Fibroblast of peridontal ligament (primary cell): ENCODE results near the gene TIAL1.
"Not testable (repeated sequence)": the region's sequence is repeated elsewhere in the genome, so short reads cannot be mapped to it uniquely, and the experiment has no call there.

Experiments
- DNase-seq: peaks from one replicate; pipeline ENCODE4 v3.0.0-alpha.2; 2010; ENCODE audit errors: extremely low read depth

The TIAL1 gene

DNA sequence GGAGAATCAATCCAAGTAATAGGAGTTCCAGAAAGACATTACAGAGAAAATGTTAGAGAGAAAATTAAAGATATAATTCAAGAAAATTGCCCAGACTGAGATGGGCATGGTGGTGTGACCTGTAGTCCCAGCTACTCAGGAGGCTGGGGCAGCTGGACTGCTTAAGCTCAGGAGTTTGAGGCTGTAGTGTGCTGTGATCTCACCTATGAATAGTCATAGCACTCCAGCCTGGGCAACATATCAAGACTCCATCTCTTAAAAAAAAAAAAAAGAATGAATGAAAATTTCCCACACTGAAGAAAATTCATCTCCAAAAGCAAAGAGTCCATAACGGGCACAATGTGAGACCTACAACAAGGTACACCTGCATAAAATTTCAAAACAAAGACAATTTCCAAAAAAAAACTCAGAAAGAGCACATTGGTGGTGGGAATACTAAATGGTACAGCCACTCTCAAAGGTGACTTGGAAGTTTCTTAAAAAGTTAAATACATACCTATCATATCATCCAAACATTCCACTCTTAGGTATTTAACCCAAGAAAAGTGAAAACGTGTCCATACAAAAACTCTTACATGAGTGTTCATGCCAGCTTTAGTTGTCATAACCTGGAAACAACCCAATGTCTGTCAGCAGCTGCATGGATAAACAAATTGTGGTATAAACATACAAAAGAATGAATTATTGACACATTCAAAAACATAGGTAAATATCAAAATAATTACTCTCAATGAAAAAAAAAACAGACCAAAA, 47.3 kb downstream of the TIAL1 start:
- no peak for DNase-seq

DNA sequence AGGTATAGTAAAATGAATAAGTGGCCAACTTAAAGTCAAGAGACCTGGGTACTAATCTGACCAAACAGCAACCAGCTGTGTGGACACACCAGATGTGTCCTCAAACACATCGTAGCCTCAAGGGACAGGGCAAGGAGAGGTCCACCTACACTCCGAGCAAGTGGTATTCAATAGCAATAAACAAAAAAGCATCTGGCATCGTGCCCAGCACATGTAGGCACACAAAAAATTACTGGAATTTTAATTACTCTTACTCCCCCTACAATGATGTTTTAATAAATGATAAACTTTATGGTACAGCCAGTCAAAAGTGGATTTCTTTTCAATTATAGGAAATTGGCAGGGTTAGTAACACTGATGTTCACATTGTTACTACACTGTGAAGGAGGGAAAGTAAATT, 50.8 kb downstream of the TIAL1 start:
- no peak for DNase-seq

DNA sequence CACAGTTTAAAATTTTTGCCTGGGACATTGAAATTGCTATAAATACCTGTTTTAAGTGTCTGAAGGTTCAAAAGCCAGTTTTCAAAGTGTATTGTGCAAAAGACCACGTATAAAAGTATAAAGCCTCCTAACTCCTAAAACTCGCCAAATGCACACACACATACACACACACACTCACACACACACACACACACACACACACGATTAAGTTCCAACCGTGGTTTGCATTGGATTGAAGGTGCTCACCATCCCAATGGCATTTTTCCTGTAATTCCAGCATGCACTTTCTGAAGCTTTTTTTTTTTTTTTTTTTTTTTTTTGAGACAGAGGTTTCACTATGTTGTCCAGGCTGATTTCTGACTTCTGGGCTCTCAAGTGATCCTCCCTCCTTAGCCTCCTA, 51.5 kb downstream of the TIAL1 start:
- no peak for DNase-seq

DNA sequence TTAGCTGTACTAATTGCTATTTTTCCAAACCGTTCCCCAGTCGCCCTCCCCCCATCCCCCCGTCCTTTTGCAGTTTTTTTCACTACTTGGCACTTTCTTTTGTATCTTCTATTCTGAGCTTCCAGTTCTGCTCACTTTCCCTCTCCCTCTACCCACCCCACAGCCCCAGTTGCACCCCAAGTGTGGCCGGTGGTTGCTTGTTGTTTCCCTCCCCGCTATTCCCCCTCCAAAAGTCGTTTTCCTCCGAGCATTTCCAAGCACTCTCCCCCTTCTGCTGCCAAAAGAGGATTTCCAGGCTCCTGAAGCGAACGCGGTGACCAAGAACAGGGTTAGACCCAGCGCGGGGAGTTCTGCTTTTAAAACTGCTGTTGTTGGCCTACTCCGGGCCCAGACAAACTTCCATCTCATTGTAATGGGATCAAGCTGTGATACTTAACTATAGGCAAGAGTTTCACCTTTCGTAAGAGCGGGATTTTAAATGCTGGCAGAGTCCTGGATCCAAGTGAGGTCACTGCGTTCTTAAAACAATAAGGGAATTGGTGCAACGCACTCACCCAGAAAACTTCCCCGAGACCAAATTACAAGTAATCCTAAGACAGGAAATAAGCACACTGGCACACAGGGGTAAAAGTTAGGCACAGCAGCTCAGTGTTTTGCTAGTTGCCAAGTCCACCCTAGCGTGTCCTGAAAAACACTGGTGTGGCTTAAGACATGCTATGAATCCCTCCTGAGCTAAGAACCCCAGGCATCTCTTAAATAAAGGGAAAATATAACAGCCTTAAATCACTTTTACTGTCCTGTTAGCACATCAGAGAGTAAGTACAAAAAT, 52.7 kb downstream of the TIAL1 start:
- peak; percentile 84 for DNase-seq

DNA sequence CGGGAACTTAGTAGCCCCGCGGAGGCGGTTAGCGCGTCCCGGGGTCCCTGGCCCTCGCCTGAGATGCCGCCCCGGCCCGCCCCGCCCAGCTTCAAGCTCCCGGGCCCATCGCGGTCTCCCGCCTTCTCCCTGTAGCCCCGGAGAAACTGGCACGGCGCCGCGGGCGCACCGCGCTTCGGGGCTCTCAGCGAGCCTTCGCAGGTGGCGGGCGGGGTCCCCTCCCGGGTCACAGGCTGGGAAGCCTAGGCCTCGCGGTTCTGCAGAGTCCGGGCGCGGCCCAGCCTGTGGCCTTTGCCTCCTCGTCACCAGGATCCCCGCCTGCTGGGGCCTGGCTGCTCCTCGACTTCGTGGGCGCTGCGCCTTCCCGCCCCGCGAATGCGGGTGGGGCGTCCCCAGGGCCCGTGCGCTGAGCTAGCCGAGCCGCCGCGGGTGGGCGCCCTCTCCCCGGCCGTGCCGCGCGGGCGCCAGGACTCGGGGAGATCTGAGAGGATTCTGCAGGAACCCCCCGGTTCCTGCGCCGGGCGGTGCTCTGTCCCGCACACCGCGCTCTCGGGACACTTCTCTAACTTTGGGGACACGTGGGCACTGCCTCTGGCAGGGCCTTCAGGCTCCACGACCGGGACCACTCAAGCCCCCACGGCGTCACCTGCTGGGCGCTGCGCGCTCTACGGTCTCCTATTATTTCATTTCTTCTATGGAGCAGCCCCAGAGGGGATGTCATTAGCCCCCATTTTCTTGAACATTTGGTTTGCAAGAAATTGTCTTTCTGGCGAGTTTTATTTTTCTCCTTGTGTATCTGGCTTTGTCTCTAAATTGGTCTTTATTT, 53.6 kb downstream of the TIAL1 start:
- peak; percentile 46 for DNase-seq

DNA sequence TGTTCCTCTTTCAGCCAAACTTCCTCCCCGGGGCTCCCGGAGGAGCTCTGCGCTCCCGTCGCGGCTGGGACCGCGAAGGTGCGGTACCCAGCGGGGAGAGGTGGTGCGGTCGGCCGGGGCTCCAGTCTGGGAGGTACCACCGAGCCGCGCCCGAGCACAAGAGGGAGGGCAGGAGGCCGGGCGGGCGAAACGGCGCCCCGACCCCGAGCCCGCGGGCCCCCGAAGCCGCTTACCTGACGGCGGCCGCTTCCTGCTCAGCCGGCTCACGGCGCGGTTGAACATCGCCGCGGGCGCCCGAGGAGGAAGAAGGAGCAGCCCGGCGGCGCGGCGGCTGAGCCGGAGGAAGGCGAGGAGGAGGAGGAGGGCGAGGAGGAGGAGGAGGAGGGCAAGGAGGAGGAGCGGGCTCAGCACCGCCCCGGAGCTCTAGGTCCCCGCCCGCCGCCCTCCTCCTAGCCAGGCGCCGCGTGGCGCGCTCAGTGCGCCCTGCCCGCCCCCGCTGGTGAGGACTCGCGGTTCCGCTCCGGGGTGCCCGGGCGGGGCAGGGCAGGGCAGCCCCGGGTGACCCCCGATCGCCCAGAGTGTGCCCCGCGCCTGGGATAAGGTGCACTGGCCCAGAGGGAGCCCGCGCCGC, 54.3 kb downstream of the TIAL1 start, which contains the start of gene RGS10:
TSS of gene RGS10 (minus strand) at position 363 of the 631 bp plus-strand sequence. CDS start at position 282, 81 bp downstream.
- peak; percentile 69 for DNase-seq

DNA sequence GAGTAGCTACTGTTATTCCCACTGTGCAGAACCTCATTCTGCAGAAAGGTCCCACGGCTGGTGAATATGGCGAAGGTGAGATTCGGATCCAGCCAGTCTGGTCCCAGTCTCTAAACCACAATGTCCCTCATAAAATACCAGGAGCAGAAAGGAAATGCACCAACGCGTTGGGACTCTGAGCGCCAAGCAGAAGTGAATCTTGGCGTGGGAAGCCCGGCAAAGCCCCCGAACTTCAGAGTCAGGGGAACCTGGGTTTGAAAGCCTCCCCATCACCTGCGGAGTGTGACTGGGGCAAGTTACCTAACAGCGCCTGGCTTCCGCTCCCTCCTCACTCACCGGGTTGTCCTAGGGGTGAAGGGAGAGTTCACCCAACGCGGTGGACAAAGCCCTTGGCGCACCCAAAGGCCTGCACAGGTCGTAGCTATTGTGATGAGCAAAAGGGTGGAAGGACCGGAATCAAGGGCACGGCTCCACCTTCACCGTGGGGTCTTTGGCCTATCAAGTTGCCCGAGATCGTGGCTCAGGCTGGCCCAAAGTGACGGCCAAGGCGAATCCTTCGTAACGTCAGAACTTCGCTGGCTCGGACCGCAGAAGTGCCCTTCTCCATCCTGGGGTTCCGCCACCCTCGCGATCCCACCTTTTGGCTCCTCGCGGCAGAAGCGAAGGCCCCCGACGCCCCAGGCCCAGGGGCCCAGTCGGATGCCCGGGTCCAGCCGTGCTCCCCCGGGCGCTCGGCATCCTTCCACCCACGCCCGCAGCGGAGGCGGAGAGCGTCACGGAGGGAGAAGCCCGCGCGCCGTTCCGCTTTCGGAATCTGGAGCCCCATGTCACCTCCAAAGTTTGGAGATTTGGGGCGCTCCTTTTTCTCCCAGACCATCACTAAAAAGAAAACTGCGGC, 55.1 kb downstream of the TIAL1 start:
- peak; percentile 19 for DNase-seq

DNA sequence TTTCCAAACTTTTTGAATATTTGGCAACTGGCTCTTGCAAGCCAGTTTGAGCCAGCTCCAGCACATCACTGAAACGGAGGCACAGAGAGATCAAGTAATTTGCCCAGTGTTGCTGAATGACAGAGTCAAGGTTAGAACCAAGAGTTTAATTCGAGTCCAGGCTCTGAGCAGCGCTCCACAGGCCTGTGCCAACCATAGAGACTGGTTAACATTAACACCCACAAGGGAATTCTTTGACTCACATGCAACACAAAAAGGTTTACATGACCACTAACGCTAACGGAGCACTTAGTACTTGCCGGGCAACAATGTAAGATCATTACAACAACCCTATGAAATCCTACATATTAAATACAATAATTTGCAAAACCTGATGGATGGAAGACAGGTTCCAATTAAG, 55.7 kb downstream of the TIAL1 start:
- DNase-seq, result peak; percentile 62

DNA sequence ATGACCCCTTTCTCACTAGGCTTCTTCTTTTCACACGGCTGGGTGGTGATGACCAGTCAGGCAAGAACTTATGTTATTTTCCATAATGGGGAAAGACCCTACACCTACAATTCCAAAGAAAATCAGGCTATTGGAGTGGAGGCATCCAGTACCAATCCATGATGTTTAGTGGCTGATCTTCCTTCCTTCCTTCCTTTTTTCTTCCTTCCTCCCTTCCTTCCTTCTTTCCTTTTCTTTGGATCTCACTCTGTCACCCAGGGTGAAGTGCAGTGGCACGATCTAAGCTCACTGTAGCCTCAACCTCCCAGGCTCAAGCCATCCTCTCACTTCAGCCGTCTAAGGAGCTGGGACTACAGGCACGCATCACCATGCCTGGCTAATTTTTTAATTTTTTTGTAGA, 56.7 kb downstream of the TIAL1 start:
- DNase-seq, result no peak

DNA sequence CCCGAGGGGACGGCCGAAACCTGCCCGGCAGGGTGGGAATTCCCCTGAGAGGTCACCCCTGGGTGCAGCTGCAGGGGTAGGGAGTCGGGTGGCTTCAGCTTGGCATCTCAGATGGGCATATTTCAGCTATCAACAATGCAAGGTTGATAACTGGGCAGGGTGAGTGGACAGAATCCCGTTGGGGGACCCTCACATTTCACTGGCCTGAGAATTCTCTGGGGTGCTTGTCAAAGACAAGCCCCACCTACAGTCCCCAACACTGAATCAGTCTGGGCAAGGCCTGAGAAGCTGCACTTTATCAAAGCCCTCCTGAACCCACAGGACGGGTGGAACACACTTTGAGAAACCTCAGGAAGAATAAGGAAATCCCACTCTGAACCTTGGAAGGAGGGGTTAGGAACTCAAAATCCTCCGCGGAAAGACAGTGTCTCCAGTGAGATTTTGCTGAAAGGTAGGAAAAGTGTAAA, 57.4 kb downstream of the TIAL1 start:
- DNase-seq, result no peak

DNA sequence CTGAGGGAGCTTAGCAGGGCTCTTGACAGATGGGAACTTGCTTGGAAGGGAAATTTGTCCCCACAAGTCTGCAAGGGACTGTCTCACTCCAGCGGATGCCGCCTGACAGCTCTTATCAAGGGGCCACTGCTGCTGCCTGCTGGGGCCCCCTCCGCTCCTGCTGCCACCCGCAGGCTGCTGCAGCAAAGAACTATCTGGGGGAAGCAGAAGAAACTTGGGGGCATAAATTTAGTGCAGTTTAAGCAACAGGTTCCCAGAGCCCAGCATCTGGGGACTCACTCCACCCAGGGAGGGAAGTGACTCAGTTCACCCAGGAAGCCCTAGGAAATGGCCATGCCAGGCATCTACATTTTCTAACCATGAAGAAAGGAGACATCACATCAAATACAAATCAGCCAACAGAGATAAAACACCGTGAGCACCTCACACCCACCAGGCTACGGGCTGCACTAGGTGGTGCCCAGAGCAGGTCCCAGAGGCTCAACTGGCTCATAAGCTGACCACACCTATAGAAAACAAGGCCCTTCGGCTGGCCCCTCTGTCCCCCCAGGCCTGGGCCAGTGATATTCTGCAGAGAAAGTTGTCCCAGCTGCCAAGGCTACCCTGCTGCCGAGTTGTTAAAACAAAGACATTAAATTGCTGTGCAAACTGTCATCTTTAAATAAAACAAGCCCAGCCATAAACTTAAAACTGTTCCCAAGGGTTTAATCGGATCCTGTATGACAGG, 58.0 kb downstream of the TIAL1 start:
- no peak for DNase-seq

DNA sequence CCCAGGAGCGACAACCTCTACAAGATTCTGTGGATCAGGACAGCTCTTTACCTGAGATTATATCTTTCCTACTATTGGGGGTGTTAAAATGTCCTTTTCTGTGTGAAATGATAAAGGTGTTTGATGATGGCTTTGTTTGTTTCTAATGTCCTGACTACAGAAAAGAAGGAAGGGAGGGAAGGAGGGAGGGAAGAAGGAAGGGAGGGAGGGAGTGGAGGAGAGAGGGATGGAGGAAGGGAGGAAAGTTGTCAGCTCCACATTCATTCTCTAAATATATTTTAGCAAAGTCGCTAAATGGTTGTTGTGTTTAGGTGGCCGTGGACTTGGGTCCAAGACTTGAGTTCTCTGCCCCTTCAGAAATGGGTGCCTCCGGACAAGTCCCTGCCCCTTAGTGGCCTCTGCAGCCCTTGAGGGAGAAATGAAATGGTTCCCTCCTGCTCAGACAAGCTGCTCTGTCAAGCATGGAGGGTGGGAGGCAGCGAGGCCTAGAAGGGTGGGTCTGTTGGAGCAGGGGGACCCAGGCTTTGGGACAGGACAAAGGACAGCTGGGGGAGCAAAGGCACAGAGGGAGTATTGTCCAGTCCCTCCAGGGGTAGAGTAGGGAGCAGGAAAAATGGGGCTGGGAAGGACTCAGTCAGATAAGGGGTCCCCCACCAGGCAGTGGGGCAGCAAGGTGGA, 58.7 kb downstream of the TIAL1 start:
- DNase-seq, result no peak

DNA sequence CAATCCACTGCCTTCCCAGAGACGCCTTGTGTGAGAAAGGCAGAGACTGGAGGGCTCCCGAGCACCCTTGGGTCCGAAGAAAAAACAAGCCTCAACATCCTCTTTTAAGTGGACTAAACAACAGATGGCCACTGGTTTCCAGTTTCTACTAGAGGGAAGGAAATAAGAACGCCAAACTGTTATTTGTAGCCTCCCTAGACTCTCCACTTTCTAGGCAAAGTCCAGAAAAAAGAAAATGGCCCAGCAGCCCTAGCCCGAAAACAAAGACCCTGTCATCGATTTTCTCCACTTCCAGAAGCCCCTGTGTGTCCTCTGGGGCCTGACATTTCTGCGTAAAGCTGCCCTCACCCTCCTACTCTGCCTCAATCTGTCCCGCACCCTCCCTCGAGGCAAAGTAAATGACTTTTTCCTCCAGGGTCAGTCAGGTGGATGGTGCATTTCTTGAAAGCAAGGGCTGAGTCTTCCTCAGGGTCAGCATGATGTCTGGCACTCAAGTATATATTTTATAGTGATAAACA, 60.2 kb downstream of the TIAL1 start:
- no peak for DNase-seq

DNA sequence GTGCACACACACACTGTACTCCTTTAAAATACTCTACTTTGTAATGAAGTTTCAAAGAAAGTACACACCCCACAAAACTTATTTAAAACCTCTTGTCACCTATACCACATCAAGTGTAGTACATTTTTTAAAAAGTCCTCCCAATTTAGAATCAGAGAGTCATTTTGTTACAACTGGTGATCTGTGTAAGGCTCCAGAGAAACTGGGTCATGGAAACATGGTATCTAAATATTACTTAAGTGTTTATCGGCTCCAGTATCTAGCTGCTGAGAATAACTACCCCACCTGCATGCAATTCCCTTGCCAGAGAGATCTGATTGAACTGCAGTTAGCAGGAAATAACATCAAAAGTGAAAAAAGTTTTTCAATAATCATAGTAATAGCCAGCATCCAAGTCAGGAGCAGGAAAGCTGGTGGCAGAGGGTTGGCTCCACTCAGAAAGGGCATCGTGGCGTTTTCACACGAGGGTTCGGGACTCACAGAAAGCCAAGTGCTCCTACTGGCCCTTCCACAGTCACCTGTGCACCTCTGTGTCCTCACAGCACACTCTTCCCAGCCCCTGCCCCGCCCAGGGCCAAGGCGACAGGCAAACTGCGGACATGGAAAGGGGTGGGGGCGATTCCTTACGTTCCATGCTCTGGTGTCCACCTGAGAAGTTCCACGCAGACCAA, 60.8 kb downstream of the TIAL1 start:
- no peak for DNase-seq

DNA sequence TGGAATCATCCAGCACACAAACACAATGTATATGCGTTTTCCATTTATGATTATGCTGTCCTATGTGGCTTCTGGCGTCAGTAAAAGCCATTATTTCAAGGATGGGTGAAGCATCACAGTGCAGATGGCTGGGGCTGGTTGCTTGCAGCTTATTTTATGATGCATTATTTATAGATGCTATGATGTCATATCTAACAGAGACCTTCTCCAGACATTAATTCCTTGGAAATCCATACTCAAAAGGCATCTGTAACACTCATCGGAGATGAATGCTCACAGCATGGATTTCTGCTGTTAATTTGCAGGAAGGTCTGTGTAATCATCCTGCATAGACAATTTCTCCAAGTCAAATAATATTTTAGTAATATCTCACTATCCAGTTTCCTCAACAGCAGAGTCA, 61.5 kb downstream of the TIAL1 start:
- peak; percentile 57 for DNase-seq

DNA sequence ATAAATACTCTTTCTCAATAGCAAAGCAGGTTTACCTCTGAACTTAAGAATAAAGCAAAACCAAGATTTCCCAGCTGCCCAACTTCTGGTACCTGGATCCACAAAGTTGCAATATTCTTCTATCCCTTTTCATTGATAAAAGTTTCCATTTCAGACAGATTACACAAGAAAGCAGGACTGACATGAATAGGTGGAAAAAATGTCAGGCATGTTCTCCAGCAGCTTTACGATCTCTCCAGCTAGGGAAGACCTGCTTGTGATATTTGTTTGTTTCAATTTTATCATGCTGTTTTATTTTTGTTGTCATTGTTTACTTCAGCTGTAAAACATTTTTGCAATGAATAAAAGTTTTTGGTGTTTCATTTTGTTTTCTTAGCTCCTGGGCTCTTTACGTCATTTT, 63.3 kb downstream of the TIAL1 start:
- no peak for DNase-seq

DNA sequence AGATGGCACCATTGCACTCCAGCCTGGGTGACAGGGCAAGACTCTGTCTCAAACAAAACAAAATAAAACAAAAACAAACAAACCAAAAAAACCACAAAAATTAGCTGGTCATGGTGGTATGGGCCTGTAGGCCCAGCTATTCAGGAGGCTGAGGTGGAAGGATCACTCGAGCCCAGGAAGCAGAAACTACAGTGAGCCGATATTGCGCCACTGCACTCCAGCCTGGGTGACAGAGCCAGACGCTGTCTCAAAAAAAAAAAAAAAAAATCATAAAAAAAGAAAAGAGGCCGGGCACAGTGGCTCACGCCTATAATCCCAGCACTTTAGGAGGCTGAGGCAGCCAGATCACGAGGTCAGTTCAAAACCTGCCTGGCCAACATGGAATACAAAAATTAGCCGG, 64.0 kb downstream of the TIAL1 start:
- DNase-seq, result not testable (repeated sequence)

DNA sequence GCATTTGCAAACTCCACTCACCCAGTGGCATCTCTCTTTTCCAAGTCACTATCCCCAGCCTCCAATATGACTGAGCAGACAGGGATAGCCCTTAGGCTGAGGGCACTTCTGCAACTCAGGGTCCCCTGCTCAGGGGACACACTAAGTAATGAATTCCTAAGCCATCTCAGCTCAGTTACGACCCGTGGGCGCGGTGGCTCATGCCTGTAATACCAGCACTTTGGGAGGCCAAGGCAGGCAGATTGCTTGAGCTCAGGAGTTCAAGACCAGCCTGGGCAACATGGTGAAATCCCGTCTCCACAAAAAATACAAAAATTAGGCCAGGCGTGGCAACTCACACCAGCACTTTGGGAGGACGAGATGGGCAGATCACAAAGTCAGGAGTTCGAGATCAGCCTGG, 64.5 kb downstream of the TIAL1 start:
- DNase-seq, result not testable (repeated sequence)
